HepG2 (cell line): ENCODE data around the gene NSD1. TPM values are rescaled to one million over a fixed set of nuclear protein-coding genes. Genes with fewer than 3 reads are reported as not detected.

ENCODE experiments used
- ATAC-seq: fragments of 200-7000 bp; cut with Tn5 transposase; 3 replicates; pipeline ENCODE4 v1.9.1; 2020; ENCODE audit warnings: mild to moderate bottlenecking, moderate library complexity
- BruUV-seq: library from RNA; stranded (reverse); fragments of 400-500 nt; replicated peaks from 2 replicates; lab custom pipeline; 2021; lab: Mats Ljungman, UMichigan
- CTCF ChIA-PET: fragments of 300-600 bp; formaldehyde crosslinking; extraction: SDS; loops from one replicate; lab custom pipeline; 2021; ENCODE audit warnings: low total read pairs, inconsistent platforms, low intra/inter-chr PET ratio; lab: Yijun Ruan, JAX
- POLR2A ChIA-PET: fragments of 350-600 bp; sonication (Branson Sonifier 250); formaldehyde crosslinking; loops from one replicate; lab custom pipeline; 2020; ENCODE audit warnings: antibody characterized with exemption, inconsistent platforms; lab: Yijun Ruan, JAX
- DNase-seq: peaks from one replicate; pipeline ENCODE4 v3.0.0-alpha.2; 2015; ENCODE audit warnings: low spot score
- FAIRE-seq: peaks from 3 replicates; lab custom pipeline; 2011; peaks lifted over from hg19 to GRCh38; lab: Jason Lieb, UNC
- H2AFZ ChIP-seq: one replicate; pipeline ENCODE4 v1.6.1; 2011; ENCODE audit warnings: low read length, inconsistent platforms
- H3K27ac ChIP-seq: fragments of 300-600 bp; 3 replicates; pipeline ENCODE4 v1.8.0; 2011; ENCODE audit warnings: mixed run types, mild to moderate bottlenecking, mixed read lengths, low read length, inconsistent platforms; ENCODE audit not compliant: insufficient read depth; ENCODE audit errors: extremely low read length
- H3K27me3 ChIP-seq, 2 experiments: fragments of 200-600 bp in 1 of 2; 2 replicates in 1 of 2; 3 replicates in 1 of 2; pipeline versions ENCODE4 v1.6.0 to v1.8.0; 2011; ENCODE audit warnings: low read length in 2 of 2, mild to moderate bottlenecking in 2 of 2, moderate library complexity in 2 of 2, inconsistent platforms in 1 of 2; ENCODE audit not compliant: insufficient read depth in 2 of 2, control insufficient read depth in 1 of 2
- H3K36me3 ChIP-seq, 2 experiments: fragments of 200-600 bp in 1 of 2; replicated peaks in 1 of 2; 2 replicates in 1 of 2; 3 replicates in 1 of 2; pipeline versions ENCODE4 v1.5.1 to v1.8.0; 2011; ENCODE audit warnings: low read length in 2 of 2, inconsistent platforms in 1 of 2; ENCODE audit not compliant: insufficient read depth in 2 of 2, control insufficient read depth in 1 of 2
- H3K4me1 ChIP-seq: 2 replicates; pipeline ENCODE4 v1.5.1; 2012; ENCODE audit warnings: low read length, inconsistent platforms; ENCODE audit not compliant: insufficient read depth
- H3K4me2 ChIP-seq: 2 replicates; pipeline ENCODE4 v1.6.0; 2011; ENCODE audit warnings: low read depth, low read length, inconsistent platforms
- H3K4me3 ChIP-seq, 3 experiments: fragments of 200-600 bp in 1 of 3; sonication (generic), shearing (Covaris generic) in 1 of 3; replicated peaks in 1 of 3; 2 replicates each; pipeline ENCODE4 v1.5.1; 2011 to 2016; ENCODE audit warnings: low read length in 3 of 3, inconsistent platforms in 2 of 3, low read depth in 2 of 3, mild to moderate bottlenecking in 2 of 3, control low read depth in 1 of 3, mixed read lengths in 1 of 3; ENCODE audit not compliant: insufficient read depth in 1 of 3
- H3K79me2 ChIP-seq: one replicate; pipeline ENCODE4 v1.6.1; 2011; ENCODE audit warnings: low read length, inconsistent platforms; ENCODE audit not compliant: insufficient read depth
- H3K9ac ChIP-seq: 2 replicates; pipeline ENCODE4 v1.6.0; 2011; ENCODE audit warnings: mild to moderate bottlenecking, low read depth, low read length, inconsistent platforms; ENCODE audit not compliant: insufficient read depth
- H3K9me3 ChIP-seq: 2 replicates; pipeline ENCODE4 v1.5.1; 2012; ENCODE audit warnings: mild to moderate bottlenecking, low read length
- H4K20me1 ChIP-seq: 2 replicates; pipeline ENCODE4 v1.6.0; 2011; ENCODE audit warnings: inconsistent platforms, mild to moderate bottlenecking, low read length, moderate library complexity; ENCODE audit not compliant: insufficient read depth
- AKAP8 ChIP-seq: sonication (generic); formaldehyde crosslinking; IDR thresholded peaks from 2 replicates; pipeline ENCODE4 v1.5.1; 2020; ENCODE audit warnings: mild to moderate bottlenecking, missing genetic modification reagents
- SIX4 ChIP-seq: sonication (generic); formaldehyde crosslinking; IDR thresholded peaks from 2 replicates; pipeline ENCODE4 v1.4.0; 2020; ENCODE audit warnings: missing genetic modification reagents
- SNAPC2 ChIP-seq: sonication (generic); formaldehyde crosslinking; IDR thresholded peaks from 2 replicates; pipeline ENCODE4 v1.8.1; 2022; ENCODE audit warnings: mild to moderate bottlenecking, missing genetic modification reagents
- SP2 ChIP-seq: sonication (generic); formaldehyde crosslinking; IDR thresholded peaks from 2 replicates; pipeline ENCODE4 v1.5.1; 2020; ENCODE audit warnings: mild to moderate bottlenecking, missing genetic modification reagents
- ZNF563 ChIP-seq: sonication (generic); formaldehyde crosslinking; IDR thresholded peaks from 2 replicates; pipeline ENCODE4 v1.8.0; 2022; ENCODE audit warnings: mild to moderate bottlenecking, moderate library complexity, missing genetic modification reagents
- ZNF768 ChIP-seq: sonication (generic); formaldehyde crosslinking; IDR thresholded peaks from 2 replicates; pipeline ENCODE4 v1.4.0; 2020; ENCODE audit warnings: missing genetic modification reagents
- ZNF841 ChIP-seq: sonication (generic); formaldehyde crosslinking; IDR thresholded peaks from 2 replicates; pipeline ENCODE4 v1.8.1; 2023; ENCODE audit warnings: missing genetic modification reagents, borderline replicate concordance
- WGBS: methylation state at CpG from one replicate; pipeline ENCODE4 v1.1.6; 2017; ENCODE audit warnings: low lambda C conversion rate; 5-methylcytosine and 5-hydroxymethylcytosine counted together
- in situ Hi-C: cut with HindIII; loops from 2 replicates; pipeline ENCODE4 v1.10.0; 2017; ENCODE audit warnings: low pct_unique_long_range_greater_than_20kb; ENCODE audit not compliant: extremely low pct_ligation_motif_present
- intact Hi-C: fragments of 100-400 bp; cut with micrococcal nuclease; formaldehyde crosslinking; loops from one replicate; pipeline ENCODE4 v1.10.0; 2022; ENCODE audit not compliant: unreplicated experiment
- polyA plus RNA-seq, 8 experiments: library from polyadenylated mRNA; depleted of rRNA in 3 of 8; stranded (reverse) in 7 of 8; unstranded in 1 of 8; fragments of >200 nt; fragmentation: Illumina TruSeq in 4 of 8; extraction: Trizol in 4 of 8; gene quantifications; 2 replicates each; pipeline versions ENCODE4 v1.2.1 to v1.2.3, GENCODE V29; 2011 to 2016; ENCODE audit warnings: low read depth in 4 of 8, missing spikeins in 1 of 8, mixed read lengths in 1 of 8; ENCODE audit not compliant: insufficient read depth in 1 of 8
- total RNA-seq, 5 experiments: library from RNA; depleted of rRNA; stranded (reverse); fragments of >200 nt; fragmentation: Illumina TruSeq; extraction: Trizol; gene quantifications; 2 replicates each; pipeline ENCODE4 v1.2.3, GENCODE V29; 2016; ENCODE audit warnings: low read depth in 1 of 5
- TF ChIP-seq, protein P1 (sequence below): sonication (generic); formaldehyde crosslinking; IDR thresholded peaks from 2 replicates; pipeline ENCODE4 v1.5.1; 2020; ENCODE audit warnings: missing genetic modification reagents, mild to moderate bottlenecking, borderline replicate concordance
- TF ChIP-seq, protein P2 (sequence below): sonication (generic); formaldehyde crosslinking; IDR thresholded peaks from 2 replicates; pipeline ENCODE4 v1.4.0; 2020; ENCODE audit warnings: missing genetic modification reagents, borderline replicate concordance
- TF ChIP-seq, protein P3 (sequence below): conservative IDR thresholded peaks from 2 replicates; pipeline ENCODE4 v1.6.1; 2018; ENCODE audit warnings: missing genetic modification reagents
- TF ChIP-seq, protein P4 (sequence below): sonication (generic); formaldehyde crosslinking; IDR thresholded peaks from 2 replicates; pipeline ENCODE4 v1.4.0; 2020; ENCODE audit warnings: mild to moderate bottlenecking, low read depth, missing genetic modification reagents

Gene NSD1
- total and polyA plus RNA-seq, 2 of the 13 experiments (the other 11 are each of a cell fraction or from before 2014, with no cell fraction given) = 0.01 to 0.09 TPM

DNA sequence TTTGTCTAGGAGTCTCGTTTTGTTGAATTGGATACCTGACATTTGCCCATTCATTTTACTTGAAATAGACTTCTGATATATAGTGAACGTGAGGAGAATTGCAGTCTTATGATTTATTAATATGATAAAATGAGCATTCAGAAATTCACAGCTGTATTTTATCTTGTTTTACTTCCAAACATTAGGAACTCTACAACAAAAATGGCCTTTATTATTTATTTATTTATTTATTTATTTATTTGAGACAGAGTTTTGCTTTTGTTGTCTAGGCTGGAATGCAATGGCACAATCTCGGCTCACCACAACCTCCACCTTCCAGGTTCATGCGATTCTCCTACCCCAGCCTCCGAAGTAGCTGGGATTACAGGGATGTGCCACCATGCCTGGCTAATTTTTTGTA is 108.7 kb downstream of the NSD1 start:
- WGBS = 51% methylated on average over 5 of the region's 5 CpGs

More for the DNA sequence above, 108.7 kb downstream of the NSD1 start:
- no peaks in the 10 kb centered on the region for H3K9me3 ChIP-seq
- no peaks in the 10 kb centered on the region for H4K20me1 ChIP-seq
- H3K27ac ChIP-seq = no peak overlapping the region
- no peak for DNase-seq
- peaks cover 0 to 6% of the 10 kb centered on the region in 2 experiments; a peak in 2 of 5 replicates for H3K27me3 ChIP-seq
- intact Hi-C loops = no loop called here
- H3K9ac ChIP-seq = no peak overlapping the region
- H2AFZ ChIP-seq = no peak overlapping the region
- CTCF ChIA-PET = no interaction called here
- in situ Hi-C loops = no loop called here
- POLR2A ChIA-PET = no interaction called here
- H3K79me2 ChIP-seq = no peaks in the 10 kb centered on the region
- TF ChIP-seq SP2 (CRISPR knock-in tag) = no peak
- TF ChIP-seq, protein P1, sequence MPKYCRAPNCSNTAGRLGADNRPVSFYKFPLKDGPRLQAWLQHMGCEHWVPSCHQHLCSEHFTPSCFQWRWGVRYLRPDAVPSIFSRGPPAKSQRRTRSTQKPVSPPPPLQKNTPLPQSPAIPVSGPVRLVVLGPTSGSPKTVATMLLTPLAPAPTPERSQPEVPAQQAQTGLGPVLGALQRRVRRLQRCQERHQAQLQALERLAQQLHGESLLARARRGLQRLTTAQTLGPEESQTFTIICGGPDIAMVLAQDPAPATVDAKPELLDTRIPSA (CRISPR knock-in tag) = no peak
- no peak for TF ChIP-seq ZNF768 (CRISPR knock-in tag)
- TF ChIP-seq, protein P2, sequence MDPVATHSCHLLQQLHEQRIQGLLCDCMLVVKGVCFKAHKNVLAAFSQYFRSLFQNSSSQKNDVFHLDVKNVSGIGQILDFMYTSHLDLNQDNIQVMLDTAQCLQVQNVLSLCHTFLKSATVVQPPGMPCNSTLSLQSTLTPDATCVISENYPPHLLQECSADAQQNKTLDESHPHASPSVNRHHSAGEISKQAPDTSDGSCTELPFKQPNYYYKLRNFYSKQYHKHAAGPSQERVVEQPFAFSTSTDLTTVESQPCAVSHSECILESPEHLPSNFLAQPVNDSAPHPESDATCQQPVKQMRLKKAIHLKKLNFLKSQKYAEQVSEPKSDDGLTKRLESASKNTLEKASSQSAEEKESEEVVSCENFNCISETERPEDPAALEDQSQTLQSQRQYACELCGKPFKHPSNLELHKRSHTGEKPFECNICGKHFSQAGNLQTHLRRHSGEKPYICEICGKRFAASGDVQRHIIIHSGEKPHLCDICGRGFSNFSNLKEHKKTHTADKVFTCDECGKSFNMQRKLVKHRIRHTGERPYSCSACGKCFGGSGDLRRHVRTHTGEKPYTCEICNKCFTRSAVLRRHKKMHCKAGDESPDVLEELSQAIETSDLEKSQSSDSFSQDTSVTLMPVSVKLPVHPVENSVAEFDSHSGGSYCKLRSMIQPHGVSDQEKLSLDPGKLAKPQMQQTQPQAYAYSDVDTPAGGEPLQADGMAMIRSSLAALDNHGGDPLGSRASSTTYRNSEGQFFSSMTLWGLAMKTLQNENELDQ (CRISPR knock-in tag) = no peak
- TF ChIP-seq AKAP8 = no peak
- no peak for TF ChIP-seq SIX4 (CRISPR knock-in tag)
- no peak for TF ChIP-seq ZNF841 (CRISPR knock-in tag)
- TF ChIP-seq, protein P3, sequence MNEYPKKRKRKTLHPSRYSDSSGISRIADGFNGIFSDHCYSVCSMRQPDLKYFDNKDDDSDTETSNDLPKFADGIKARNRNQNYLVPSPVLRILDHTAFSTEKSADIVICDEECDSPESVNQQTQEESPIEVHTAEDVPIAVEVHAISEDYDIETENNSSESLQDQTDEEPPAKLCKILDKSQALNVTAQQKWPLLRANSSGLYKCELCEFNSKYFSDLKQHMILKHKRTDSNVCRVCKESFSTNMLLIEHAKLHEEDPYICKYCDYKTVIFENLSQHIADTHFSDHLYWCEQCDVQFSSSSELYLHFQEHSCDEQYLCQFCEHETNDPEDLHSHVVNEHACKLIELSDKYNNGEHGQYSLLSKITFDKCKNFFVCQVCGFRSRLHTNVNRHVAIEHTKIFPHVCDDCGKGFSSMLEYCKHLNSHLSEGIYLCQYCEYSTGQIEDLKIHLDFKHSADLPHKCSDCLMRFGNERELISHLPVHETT = no peak
- no peak for TF ChIP-seq SNAPC2
- TF ChIP-seq ZNF563 (CRISPR knock-in tag) = no peak
- TF ChIP-seq, protein P4, sequence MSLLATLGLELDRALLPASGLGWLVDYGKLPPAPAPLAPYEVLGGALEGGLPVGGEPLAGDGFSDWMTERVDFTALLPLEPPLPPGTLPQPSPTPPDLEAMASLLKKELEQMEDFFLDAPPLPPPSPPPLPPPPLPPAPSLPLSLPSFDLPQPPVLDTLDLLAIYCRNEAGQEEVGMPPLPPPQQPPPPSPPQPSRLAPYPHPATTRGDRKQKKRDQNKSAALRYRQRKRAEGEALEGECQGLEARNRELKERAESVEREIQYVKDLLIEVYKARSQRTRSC = no peak
- TF ChIP-seq, all 625 proteins: peak for 0
- H3K36me3 ChIP-seq = no peaks in the 10 kb centered on the region
- no TSS peak for BruUV-seq
- no peak for FAIRE-seq
- H3K4me3 ChIP-seq = no peak overlapping the region
- H3K4me1 ChIP-seq = no peaks in the 10 kb centered on the region
- ATAC-seq = no peak
- no peak overlapping the region for H3K4me2 ChIP-seq
